Aorta (tissue), 5 donors: Measurements from ENCODE around the gene FREM2. TPM values are rescaled to one million over a fixed set of nuclear protein-coding genes. Genes with fewer than 3 reads are reported as not detected.

ENCODE experiments used
- ATAC-seq: fragments of 200-7000 bp; cut with Tn5 transposase; one replicate; pipeline ENCODE4 v1.9.1; 2022; ENCODE audit warnings: moderate library complexity; ENCODE audit not compliant: low FRiP score
- DNase-seq, 2 donors: peaks; one replicate each; pipeline ENCODE4 v3.0.0-alpha.2; 2020
- H3K27ac ChIP-seq, 2 donors: one replicate each; pipeline ENCODE4 v1.5.1; 2013; ENCODE audit warnings: low read length in 2 of 2, mild to moderate bottlenecking in 2 of 2, moderate library complexity in 2 of 2, control low read depth in 1 of 2, inconsistent platforms in 1 of 2, low read depth in 1 of 2
- H3K27me3 ChIP-seq, 2 donors: one replicate each; pipeline ENCODE4 v1.6.1; 2013; ENCODE audit warnings: control low read depth in 1 of 2, low read length in 1 of 2, mild to moderate bottlenecking in 1 of 2, moderate library complexity in 1 of 2; ENCODE audit not compliant: insufficient read depth in 2 of 2, control insufficient read depth in 1 of 2
- H3K36me3 ChIP-seq, 2 donors: one replicate each; pipeline ENCODE4 v1.6.1; 2013; ENCODE audit warnings: control low read depth in 1 of 2, low read length in 1 of 2, mild to moderate bottlenecking in 1 of 2; ENCODE audit not compliant: insufficient read depth in 2 of 2, control insufficient read depth in 1 of 2
- H3K4me1 ChIP-seq, 2 donors: one replicate each; pipeline ENCODE4 v1.6.1; 2013; ENCODE audit warnings: low read length in 2 of 2, control low read depth in 1 of 2, mild to moderate bottlenecking in 1 of 2, moderate library complexity in 1 of 2; ENCODE audit not compliant: insufficient read depth in 2 of 2, control insufficient read depth in 1 of 2
- H3K4me3 ChIP-seq, 2 donors: one replicate each; pipeline ENCODE4 v1.5.1; 2013; ENCODE audit warnings: low read length in 2 of 2, control low read depth in 1 of 2, mild to moderate bottlenecking in 1 of 2
- H3K9me3 ChIP-seq: one replicate; pipeline ENCODE4 v1.6.1; 2013; ENCODE audit warnings: mild to moderate bottlenecking, low read length; ENCODE audit not compliant: control insufficient read depth
- WGBS, 2 donors: extraction: QIAGEN DNeasy Blood & Tissue Kit; methylation state at CpG; one replicate each; pipeline ENCODE4 v1.1.7; 2013; 5-methylcytosine and 5-hydroxymethylcytosine counted together
- intact Hi-C, 2 donors: fragments of 100-400 bp; cut with DNase I; formaldehyde crosslinking; loops; one replicate each; pipeline versions ENCODE4 v1.14.2 to v1.15.0; 2022
- long read RNA-seq, 2 donors: library from polyadenylated mRNA; unstranded; transcript quantifications; one replicate each; pipeline ENCODE4 v2.0.0, GENCODE V29; 2020 to 2021
- polyA plus RNA-seq, 2 donors: library from polyadenylated mRNA; stranded (reverse); fragments of 200-250 nt; gene quantifications; one replicate each; pipeline ENCODE4 v1.2.3, GENCODE V29; 2013
- total RNA-seq, 2 donors: library from RNA; stranded (reverse); fragmentation: NEBNext Ultra II Directional; extraction: Animal tissue kit (Norgen Biotek cat#: 25700); gene quantifications; one replicate each; pipeline ENCODE4 v1.2.1, GENCODE V29; 2021
- donor health status: healthy with polysubstance abuse.
- donor health status: Bipolar disorder and iron deficiency.
- donor health status: DM: no; HTN: no; CAD: no.
- donor health status: DM: no; HTN: no; CAD: no.
- donor health status: DM: yes; HTN: yes; CAD: no.

FREM2 gene, protein sequence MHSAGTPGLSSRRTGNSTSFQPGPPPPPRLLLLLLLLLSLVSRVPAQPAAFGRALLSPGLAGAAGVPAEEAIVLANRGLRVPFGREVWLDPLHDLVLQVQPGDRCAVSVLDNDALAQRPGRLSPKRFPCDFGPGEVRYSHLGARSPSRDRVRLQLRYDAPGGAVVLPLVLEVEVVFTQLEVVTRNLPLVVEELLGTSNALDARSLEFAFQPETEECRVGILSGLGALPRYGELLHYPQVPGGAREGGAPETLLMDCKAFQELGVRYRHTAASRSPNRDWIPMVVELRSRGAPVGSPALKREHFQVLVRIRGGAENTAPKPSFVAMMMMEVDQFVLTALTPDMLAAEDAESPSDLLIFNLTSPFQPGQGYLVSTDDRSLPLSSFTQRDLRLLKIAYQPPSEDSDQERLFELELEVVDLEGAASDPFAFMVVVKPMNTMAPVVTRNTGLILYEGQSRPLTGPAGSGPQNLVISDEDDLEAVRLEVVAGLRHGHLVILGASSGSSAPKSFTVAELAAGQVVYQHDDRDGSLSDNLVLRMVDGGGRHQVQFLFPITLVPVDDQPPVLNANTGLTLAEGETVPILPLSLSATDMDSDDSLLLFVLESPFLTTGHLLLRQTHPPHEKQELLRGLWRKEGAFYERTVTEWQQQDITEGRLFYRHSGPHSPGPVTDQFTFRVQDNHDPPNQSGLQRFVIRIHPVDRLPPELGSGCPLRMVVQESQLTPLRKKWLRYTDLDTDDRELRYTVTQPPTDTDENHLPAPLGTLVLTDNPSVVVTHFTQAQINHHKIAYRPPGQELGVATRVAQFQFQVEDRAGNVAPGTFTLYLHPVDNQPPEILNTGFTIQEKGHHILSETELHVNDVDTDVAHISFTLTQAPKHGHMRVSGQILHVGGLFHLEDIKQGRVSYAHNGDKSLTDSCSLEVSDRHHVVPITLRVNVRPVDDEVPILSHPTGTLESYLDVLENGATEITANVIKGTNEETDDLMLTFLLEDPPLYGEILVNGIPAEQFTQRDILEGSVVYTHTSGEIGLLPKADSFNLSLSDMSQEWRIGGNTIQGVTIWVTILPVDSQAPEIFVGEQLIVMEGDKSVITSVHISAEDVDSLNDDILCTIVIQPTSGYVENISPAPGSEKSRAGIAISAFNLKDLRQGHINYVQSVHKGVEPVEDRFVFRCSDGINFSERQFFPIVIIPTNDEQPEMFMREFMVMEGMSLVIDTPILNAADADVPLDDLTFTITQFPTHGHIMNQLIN (N-terminal part only)
- total RNA-seq: under 1 TPM; 0.16 to 0.18 TPM
- polyA plus RNA-seq: not detected
- long read RNA-seq, donor 1, partial matches to known transcripts: 1 of 1 reads
- long read RNA-seq, donor 1, other reads (novel, unspliced or antisense): 0 of 1 reads
- long read RNA-seq, donor 2: 0 reads

DNA sequence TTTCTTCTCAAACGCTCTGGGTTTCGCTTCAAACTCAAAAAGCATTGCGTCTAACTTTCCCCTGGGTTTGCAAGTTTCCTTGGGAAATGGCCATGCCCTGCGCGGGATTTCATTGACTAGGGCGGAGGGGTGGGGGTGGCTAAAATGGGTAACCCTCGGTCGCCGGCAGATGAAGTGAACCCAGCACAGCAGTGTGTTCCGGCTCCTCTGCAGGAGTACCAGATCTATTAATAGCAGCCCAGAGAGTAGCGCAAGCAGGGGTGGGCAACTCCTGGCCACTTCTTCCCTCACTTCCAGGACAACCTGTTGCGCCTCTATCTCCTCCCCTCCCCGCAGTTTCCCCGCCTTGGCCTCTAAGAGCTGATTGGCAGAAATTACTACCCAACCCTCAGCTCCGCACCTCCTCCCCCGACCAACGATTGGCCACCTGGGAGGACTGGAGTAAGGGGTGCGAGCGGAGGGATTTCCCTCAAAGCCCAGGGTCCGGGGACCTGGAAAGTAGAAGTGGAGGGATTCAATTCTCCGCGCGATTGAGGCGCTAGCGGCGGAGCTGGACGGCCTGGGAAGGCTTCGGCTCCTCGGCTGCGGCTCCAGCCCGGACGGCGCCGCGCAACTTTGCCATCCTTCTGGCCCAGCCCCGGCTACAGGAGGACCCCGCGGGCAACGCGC lies at the start of gene FREM2:
Gene FREM2, plus strand, starts transcription at position 501 of the 669 bp plus-strand sequence. CDS start 268 bp downstream, outside the sequence.
- Histone ChIP-seq H3K36me3 (no peaks in the 10 kb centered on the region), H3K4me3 (peak within 1 kb of the TSS; percentile 19 to 28), H3K4me1 (no peaks in the 10 kb centered on the region), H3K9me3 (no peaks in the 10 kb centered on the region), H3K27me3 (no peaks in the 10 kb centered on the region), H3K27ac (no peak within 1 kb of the TSS)
- peak; percentile 45 for ATAC-seq
- peak in 1 of 2 donors; percentile 66 for DNase-seq
- 1 to 2% methylated on average over 30 to 40 of the region's 40 CpGs for WGBS, 2 donors
- intact Hi-C loops: no loop called here

DNA sequence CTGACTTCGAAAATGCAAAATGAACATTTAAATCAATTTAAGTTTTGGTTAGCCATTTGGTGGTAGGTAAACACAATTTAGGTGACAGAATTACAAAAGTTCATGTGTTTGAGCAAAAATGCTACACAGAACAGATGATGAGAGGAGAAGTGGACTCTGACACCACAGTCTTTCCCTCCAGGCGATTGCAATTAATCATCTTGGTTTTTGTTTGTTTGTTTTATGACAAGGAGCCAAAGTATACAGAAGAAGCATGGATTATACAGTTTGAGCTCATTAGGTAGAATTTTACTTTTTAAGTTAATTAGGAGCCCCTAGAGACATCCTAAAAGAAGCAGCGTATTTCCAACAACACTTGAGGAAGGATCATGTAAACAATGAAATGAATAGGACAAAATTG lies 49.3 kb upstream of the FREM2 start:
- intact Hi-C loops: no loop called here
- Histone ChIP-seq H3K9me3 (no peaks in the 10 kb centered on the region), H3K4me1 (no peaks in the 10 kb centered on the region), H3K4me3 (no peak overlapping the region), H3K27me3 (no peaks in the 10 kb centered on the region), H3K27ac (no peak overlapping the region), H3K36me3 (no peaks in the 10 kb centered on the region)
- WGBS, 2 donors: 95% methylated on average over 3 of the region's 3 CpGs
- DNase-seq: no peak
- ATAC-seq: no peak

DNA sequence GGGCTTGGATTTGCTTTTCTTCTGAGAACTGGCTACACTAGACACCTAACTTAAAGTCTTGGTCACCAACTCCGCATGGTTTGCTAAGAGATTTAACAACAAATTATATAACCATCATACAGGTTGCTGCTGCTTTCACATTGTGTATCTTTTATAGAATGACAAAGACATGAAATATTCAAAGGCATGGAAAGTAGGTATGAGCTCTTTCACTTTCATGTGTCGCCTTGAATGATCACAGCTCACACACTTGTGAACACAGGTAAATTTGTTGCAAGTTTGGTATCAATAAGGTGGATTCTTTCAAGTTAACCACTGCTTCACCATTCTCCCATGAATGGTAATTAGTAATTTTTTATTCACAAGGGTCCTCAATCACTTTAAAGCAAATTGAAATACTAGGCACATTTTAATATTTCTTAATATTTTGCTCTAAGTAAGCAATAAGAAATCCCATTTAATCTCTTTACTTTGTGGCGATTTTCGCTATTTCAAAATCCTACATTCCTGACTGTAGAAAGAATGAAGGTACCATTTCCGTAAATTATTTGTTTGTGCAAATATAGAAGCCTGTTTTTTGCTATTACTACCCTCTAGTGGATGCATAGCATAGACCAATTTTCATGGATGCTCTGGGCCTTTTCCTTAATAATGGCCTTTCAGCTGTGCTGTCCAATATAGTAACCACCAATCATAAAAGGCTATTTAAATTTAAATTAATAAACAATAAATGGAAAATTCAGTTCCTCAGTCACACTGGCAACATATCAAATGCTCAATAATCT lies 45.5 kb upstream of the FREM2 start:
- H3K4me1 ChIP-seq: no peaks in the 10 kb centered on the region
- H3K27ac ChIP-seq: no peak overlapping the region
- no peak for DNase-seq
- H3K4me3 ChIP-seq: no peak overlapping the region
- no peaks in the 10 kb centered on the region for H3K9me3 ChIP-seq
- H3K36me3 ChIP-seq: no peaks in the 10 kb centered on the region
- no peak for ATAC-seq
- WGBS, 2 donors: 85 to 91% methylated on average over 5 of the region's 5 CpGs
- intact Hi-C loops: no loop called here
- no peaks in the 10 kb centered on the region for H3K27me3 ChIP-seq

DNA sequence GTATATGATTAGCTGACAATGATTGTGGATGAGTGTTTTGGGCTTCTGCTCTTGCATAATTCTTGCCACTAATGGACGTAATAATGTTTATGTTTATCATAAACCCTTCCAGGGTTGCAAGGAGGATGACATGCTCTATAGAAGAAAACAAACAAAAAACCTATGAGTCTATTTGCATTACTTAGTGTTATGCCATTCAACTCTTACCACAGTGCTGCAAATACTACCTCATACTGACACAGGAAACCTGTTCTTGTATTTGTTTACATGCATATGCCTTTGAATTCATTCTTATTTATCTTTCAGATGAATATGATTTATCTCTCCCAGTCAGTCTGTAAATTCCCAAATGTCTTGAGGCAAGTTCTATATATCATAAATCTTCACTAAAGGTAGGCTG lies 39.6 kb upstream of the FREM2 start:
- intact Hi-C loops: no loop called here
- DNase-seq (no peak), ATAC-seq (no peak)
- no peak overlapping the region for H3K27ac ChIP-seq
- 94% methylated on average over 1 of the region's 1 CpG for WGBS, 2 donors
- no peaks in the 10 kb centered on the region for H3K27me3 ChIP-seq
- no peaks in the 10 kb centered on the region for H3K36me3 ChIP-seq
- H3K4me1 ChIP-seq: no peaks in the 10 kb centered on the region
- no peak overlapping the region for H3K4me3 ChIP-seq
- H3K9me3 ChIP-seq: no peaks in the 10 kb centered on the region

DNA sequence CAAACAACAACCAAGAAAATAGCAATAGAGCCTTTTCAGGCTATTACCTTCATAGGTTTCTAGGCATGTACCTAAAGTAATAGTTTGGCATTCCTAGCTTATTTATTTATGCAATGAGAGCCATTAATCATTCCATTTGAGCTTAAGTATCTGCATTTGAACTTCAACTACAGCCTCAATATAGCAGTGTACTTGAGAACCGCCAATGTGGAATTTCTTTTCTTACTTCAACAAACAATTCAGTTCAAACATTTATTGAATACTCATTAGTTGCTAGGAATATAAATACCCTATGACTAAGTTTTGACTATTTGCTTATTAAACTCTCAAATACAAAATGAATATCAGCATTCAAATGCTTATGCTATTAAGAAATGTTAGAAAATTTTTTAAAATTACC lies 38.0 kb upstream of the FREM2 start:
- Histone ChIP-seq H3K4me3 (no peak overlapping the region), H3K9me3 (no peaks in the 10 kb centered on the region), H3K36me3 (no peaks in the 10 kb centered on the region), H3K27me3 (no peaks in the 10 kb centered on the region), H3K4me1 (no peaks in the 10 kb centered on the region), H3K27ac (no peak overlapping the region)
- intact Hi-C loops: no loop called here
- no peak for DNase-seq
- WGBS, 2 donors: 87 to 96% methylated on average over 1 of the region's 1 CpG
- ATAC-seq: no peak

DNA sequence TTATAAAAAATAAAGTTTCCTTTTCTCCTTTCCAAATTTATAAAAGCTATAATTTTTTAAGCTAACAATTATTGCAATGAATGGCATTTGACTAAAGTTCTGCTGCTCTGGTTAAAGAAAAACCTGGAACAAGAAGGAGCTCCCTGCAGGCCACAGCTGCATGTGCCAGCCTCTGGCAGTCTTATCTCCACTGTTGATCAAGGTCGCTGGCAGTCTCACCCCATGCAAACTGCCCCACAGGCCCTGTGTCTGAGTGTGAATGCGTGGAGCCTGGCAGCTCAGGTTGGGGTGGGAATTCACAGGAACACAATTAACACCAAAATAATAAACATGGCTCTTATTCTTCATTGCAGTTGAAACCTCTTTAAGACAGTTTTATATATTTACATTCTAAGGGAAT lies 30.2 kb upstream of the FREM2 start:
- no peaks in the 10 kb centered on the region for H3K27me3 ChIP-seq
- 10 to 15% methylated on average over 2 of the region's 2 CpGs for WGBS, 2 donors
- DNase-seq (no peak), ATAC-seq (no peak)
- no peak overlapping the region for H3K27ac ChIP-seq
- no peaks in the 10 kb centered on the region for H3K4me1 ChIP-seq
- H3K36me3 ChIP-seq: no peaks in the 10 kb centered on the region
- intact Hi-C loops: no loop called here
- H3K4me3 ChIP-seq: no peak overlapping the region
- H3K9me3 ChIP-seq: no peaks in the 10 kb centered on the region

DNA sequence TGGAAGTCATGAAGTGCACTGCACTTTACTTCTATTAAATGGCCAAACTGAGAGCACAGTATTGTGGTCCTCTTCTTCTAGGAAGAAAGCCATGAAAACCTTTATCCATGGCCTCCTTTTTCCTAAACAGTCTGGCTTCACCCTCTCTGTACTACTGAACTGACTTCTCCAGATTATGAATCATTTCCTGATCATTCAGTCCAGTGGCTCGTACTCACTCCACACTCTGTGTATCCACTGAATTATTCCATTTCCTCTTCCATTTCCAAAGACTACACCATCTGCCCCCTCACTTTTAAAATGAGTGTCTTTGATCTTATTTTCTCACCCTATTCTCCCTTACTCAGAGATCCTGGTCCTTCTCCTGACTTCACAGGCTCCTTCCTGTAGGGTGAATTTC lies 29.7 kb upstream of the FREM2 start:
- intact Hi-C loops: no loop called here
- WGBS, 2 donors: 19 to 28% methylated on average over 1 of the region's 1 CpG
- ATAC-seq (no peak), DNase-seq (no peak)
- H3K27ac ChIP-seq: no peak overlapping the region
- H3K27me3 ChIP-seq: no peaks in the 10 kb centered on the region
- no peaks in the 10 kb centered on the region for H3K36me3 ChIP-seq
- no peak overlapping the region for H3K4me3 ChIP-seq
- H3K4me1 ChIP-seq: no peaks in the 10 kb centered on the region
- H3K9me3 ChIP-seq: no peaks in the 10 kb centered on the region
